ENCODE measurements around the gene ACTR1A.

Gene ACTR1A

DNA sequence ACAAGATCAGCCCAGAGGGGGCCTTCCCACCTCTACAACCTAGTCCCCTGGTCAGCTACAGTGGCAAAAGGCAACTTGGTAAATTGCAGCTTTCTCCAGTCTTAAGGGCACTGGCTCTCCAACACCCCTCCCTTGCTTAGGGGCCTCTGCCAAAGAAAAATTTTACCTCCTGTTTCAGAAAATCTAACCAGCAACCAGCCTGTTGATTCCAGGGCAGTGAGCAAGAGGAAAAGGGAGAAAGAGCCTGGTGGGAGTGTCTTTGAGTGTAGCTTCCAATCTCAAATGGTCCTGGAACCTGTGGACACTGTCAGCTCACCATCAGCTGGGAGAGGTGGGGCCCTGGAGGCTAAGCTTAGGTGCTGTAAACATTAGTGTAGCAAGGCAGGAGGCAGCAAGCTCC is 22.9 kb downstream of the ACTR1A start:
- H3K27ac ChIP-seq = no peak overlapping the region
- TF ChIP-seq ZFX (IDR thresholded peaks at IDR 0.05; ENCODE audit: borderline replicate concordance) = no peak
- TF ChIP-seq, protein P1, sequence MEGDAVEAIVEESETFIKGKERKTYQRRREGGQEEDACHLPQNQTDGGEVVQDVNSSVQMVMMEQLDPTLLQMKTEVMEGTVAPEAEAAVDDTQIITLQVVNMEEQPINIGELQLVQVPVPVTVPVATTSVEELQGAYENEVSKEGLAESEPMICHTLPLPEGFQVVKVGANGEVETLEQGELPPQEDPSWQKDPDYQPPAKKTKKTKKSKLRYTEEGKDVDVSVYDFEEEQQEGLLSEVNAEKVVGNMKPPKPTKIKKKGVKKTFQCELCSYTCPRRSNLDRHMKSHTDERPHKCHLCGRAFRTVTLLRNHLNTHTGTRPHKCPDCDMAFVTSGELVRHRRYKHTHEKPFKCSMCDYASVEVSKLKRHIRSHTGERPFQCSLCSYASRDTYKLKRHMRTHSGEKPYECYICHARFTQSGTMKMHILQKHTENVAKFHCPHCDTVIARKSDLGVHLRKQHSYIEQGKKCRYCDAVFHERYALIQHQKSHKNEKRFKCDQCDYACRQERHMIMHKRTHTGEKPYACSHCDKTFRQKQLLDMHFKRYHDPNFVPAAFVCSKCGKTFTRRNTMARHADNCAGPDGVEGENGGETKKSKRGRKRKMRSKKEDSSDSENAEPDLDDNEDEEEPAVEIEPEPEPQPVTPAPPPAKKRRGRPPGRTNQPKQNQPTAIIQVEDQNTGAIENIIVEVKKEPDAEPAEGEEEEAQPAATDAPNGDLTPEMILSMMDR (IDR thresholded peaks at IDR 0.05) = no peak

DNA sequence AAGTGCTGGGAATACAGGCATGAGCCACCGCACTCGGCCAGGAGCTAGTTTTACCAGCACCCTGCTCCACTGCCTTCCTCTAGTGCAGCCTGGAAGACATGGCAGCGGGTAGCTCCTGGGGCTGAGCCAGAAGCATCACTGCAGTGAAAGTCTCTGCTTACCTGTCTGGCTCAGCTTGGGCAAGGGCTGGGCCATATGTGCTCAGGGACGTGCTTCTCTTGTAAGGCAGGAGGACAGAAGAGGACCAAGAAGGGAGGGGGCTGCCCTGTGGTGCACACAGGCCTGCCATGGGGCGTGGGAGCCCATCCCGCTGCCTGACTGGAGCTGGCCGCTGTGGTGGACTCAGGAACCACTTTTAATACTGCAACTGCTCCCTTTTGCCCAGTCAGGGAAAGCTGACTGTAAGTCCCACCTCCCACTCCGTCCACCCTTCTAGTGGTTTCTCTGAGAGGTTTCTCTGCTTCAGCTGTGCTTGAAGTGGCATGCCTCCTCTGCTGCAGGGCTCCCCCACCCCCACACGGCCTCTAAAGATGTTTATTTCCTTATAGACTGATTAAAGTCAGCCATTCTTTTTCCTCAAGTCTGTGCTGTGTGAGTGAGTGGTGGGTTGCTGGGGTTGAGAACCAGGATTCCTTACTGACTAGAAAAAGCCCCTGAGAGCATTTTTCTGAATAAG is 25.9 kb downstream of the ACTR1A start:
- TF ChIP-seq, protein P1 (IDR thresholded peaks at IDR 0.05) = no peak
- no peak for TF ChIP-seq ZFX (IDR thresholded peaks at IDR 0.05; ENCODE audit: borderline replicate concordance)
- no peak overlapping the region for H3K27ac ChIP-seq

DNA sequence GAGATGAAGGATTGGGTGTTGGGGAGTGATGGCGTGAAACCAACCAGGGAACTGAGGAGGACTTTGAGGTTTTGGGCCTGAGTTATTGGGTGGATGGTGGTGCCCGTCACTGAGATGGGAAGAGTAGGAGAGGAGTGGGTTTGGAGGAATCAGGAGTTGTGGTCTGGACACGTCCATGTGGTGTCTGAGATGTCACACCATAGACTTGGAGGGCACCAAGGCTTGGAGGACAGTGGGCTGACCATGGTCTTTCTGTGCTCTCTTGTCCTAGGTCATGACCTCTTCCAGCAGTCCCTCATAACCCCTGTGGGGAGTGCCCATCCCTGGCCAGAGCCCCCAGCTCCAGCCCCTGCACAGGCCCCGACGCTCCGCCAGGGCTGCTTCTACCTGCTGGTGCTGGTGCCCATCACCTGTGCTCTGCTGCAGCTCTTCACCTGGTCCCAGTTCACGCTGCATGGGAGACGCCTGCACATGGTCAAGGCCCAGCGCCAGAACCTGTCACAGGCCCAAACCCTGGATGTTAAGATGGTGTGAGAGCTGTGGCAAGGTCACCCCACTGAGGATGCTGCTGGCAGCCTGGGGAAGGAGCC is 27.0 kb downstream of the ACTR1A start:
- TF ChIP-seq, protein P1 (IDR thresholded peaks at IDR 0.05) = no peak
- TF ChIP-seq ZFX (IDR thresholded peaks at IDR 0.05; ENCODE audit: borderline replicate concordance) = no peak
- H3K27ac ChIP-seq = no peak overlapping the region

DNA sequence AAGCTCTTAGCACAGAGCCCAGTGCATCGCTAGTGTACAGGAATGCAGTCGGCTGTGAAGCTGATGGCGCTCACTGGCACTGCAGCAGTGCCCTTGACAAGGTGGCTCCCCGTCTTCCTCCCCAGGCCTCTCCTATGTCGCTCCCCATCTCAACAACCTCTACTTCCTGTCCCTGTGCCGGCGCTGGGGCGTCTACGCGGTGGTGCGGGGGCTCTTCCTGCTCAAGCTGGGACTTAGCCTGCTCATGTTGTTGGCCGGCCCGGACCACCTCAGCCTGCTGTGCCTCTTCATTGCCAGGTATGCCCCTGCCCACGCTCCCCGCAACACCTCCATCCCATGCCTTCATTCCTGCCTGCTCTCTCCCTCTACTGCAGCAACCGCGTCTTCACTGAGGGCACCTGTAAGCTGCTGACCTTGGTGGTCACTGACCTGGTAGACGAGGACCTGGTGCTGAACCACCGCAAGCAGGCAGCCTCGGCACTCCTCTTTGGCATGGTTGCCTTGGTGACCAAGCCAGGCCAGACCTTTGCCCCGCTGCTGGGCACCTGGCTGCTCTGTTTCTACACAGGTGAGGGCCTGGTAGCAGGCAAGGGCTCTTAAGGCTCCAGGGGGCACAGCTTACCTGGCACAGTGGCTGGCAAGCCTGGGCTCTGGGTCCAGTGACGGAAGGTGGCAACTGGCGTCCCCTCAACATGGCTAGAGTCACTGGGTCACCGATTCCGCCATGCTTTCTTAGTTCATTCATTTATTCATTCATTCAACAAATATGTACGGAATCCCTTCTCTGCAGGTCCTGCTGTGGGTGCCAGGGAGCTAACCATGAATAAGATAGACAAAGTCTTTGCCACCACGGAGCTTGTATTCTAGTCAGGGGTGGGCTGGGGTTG is 28.8 kb downstream of the ACTR1A start:
- TF ChIP-seq ZFX (IDR thresholded peaks at IDR 0.05; ENCODE audit: borderline replicate concordance) = no peak
- TF ChIP-seq, protein P1 (IDR thresholded peaks at IDR 0.05) = no peak
- H3K27ac ChIP-seq = no peak overlapping the region

DNA sequence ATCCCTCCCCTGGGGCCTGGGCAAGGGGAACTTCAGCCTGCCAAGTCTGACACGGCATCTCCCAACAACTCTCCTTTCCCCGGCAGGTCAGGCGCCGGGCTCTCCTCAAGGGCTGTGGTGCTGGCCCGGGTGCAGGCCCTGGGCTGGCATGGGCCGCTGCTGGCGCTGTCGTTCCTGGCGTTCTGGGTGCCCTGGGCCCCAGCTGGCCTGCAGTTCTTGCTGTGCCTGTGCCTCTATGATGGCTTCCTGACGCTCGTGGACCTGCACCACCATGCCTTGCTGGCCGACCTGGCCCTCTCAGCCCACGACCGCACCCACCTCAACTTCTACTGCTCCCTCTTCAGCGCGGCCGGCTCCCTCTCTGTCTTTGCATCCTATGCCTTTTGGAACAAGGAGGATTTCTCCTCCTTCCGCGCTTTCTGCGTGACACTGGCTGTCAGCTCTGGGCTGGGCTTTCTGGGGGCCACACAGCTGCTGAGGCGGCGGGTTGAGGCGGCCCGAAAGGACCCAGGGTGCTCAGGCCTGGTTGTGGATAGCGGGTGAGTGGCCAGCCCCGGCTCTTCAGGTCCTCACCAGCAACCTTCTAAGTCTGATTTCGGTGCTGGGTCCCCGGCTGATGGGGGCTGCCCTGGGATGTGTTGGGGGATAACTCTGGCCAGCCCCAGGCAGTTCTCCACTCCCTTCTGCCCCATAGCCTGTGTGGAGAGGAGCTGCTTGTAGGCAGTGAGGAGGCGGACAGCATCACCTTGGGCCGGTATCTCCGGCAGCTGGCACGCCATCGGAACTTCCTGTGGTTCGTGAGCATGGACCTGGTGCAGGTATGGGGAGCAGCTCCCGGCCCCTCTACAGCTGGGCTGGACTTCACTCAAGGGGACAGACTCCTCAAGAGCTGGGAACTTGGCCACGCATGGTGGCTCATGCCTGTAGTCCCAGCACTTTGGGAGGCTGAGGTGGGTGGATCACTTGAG is 31.6 kb downstream of the ACTR1A start:
- no peak overlapping the region for H3K27ac ChIP-seq
- no peak for TF ChIP-seq ZFX (IDR thresholded peaks at IDR 0.05; ENCODE audit: borderline replicate concordance)
- TF ChIP-seq, protein P1 (IDR thresholded peaks at IDR 0.05) = no peak

DNA sequence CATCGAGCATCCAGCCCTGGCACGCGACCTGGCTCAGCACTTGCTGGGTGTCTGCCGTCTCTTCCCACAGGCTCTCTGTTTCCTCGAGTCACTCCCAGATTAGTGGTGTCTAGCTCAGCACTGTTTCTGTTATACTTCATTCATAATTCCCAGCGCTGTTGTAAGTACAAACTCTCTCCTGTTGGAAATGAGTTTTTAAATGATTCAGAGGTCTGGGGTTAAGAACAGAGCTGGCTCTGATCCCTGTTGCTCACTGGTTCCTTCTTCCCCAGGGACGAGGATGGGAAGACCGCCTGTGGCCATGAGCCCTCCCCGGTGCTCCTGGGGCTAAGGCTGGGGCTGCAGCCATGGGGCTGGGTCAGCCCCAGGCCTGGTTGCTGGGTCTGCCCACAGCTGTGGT is 33.8 kb downstream of the ACTR1A start:
- TF ChIP-seq ZFX (IDR thresholded peaks at IDR 0.05; ENCODE audit: borderline replicate concordance) = no peak
- TF ChIP-seq, protein P1 (IDR thresholded peaks at IDR 0.05) = no peak

More for the DNA sequence above, 33.8 kb downstream of the ACTR1A start:
- H3K27ac ChIP-seq = no peak overlapping the region

Measured in 22Rv1 (cell line).